H1 (cell line): ENCODE results near the gene CACNG5. TPM values are rescaled to one million over a fixed set of nuclear protein-coding genes. Genes with fewer than 3 reads are reported as not detected.

Experiments used
- BCL11A ChIP-seq, 2 experiments: IDR thresholded peaks; one replicate each; pipeline ENCODE4 v1.6.1; 2011; ENCODE audit warnings: low read depth in 2 of 2, low read length in 2 of 2, mild to moderate bottlenecking in 2 of 2
- CBX5 ChIP-seq: fragments of 300-800, 300-1000 bp; sonication (generic); IDR thresholded peaks from 2 replicates; pipeline ENCODE4 v1.7.1; 2016; ENCODE audit warnings: antibody characterized with exemption, low read length, low read depth
- CHD2 ChIP-seq: IDR thresholded peaks from 2 replicates; pipeline ENCODE4 v1.6.1; 2012; ENCODE audit warnings: low read length, improper control_type of control experiment
- EGR1 ChIP-seq: IDR thresholded peaks from 2 replicates; pipeline ENCODE4 v1.6.1; 2011; ENCODE audit warnings: low read depth, low read length, borderline replicate concordance
- EZH2 ChIP-seq: fragments of 200-600 bp; sonication (generic); IDR thresholded peaks from 2 replicates; pipeline ENCODE4 v1.7.1; 2012; ENCODE audit warnings: low read depth, mild to moderate bottlenecking, moderate library complexity, low read length, inconsistent platforms; ENCODE audit not compliant: severe bottlenecking
- RNF2 ChIP-seq: fragments of 200-900, 300-1000 bp; sonication (generic); IDR thresholded peaks from 2 replicates; pipeline ENCODE4 v1.7.1; 2016; ENCODE audit warnings: borderline replicate concordance, low read depth, mild to moderate bottlenecking, antibody characterized with exemption, low read length; ENCODE audit not compliant: poor library complexity, severe bottlenecking; ENCODE audit errors: missing control alignments
- polyA plus RNA-seq, 7 experiments: library from polyadenylated mRNA; depleted of rRNA in 3 of 7; stranded (reverse) in 5 of 7; unstranded in 2 of 7; fragments of >200 nt in 5 of 7; fragments of 200-250 nt in 2 of 7; gene quantifications; 1 replicate in 5 of 7; 2 replicates in 1 of 7; 4 replicates in 1 of 7; pipeline versions ENCODE4 v1.2.1 to v1.2.3, GENCODE V29; 2011 to 2013; ENCODE audit warnings: missing spikeins in 2 of 7, mixed read lengths in 2 of 7
- total RNA-seq: library from RNA; stranded (reverse); fragmentation: NEBNext Ultra II Directional; extraction: Animal tissue kit (Norgen Biotek cat#: 25700); gene quantifications from 2 replicates; pipeline ENCODE4 v1.2.1, GENCODE V29; 2021
- TF ChIP-seq, protein P1 (sequence below): fragments of 300-600 bp; sonication (generic); IDR thresholded peaks from 2 replicates; pipeline ENCODE4 v1.7.1; 2012; ENCODE audit warnings: low read length, moderate library complexity, mild to moderate bottlenecking, inconsistent platforms; ENCODE audit not compliant: insufficient replicate concordance
- TF ChIP-seq, protein P2 (sequence below): IDR thresholded peaks from 2 replicates; pipeline ENCODE4 v1.6.1; 2012; ENCODE audit warnings: inconsistent platforms
- TF ChIP-seq, protein P3 (sequence below): IDR thresholded peaks from 2 replicates; pipeline ENCODE4 v1.6.1; 2012; ENCODE audit warnings: low read length, inconsistent platforms

CACNG5 gene
- total and polyA plus RNA-seq, 2 of the 8 experiments (the other 6 are each of a cell fraction or from before 2014, with no cell fraction given) = 2.2 to 3.1 TPM

DNA sequence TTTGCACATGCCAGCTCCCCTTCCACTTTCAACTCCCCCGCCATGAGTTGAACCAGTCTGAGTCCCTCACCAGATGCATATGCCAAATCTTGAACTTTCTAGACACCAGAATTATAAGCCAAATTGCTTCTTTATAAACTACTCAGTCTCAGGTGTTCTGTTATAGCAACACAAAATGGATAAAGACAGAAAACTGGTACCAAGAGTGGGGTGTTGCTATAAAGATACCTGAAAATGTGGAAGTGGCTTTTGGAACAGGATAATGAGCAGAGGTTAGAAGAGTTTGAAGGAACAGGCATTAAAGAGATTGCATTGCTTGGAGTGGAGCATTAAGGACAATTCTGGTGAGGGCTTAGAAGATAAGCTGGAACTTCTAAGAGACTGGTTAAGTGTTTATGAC lies 17.2 kb upstream of the CACNG5 start (continued):
- TF ChIP-seq, protein P1, sequence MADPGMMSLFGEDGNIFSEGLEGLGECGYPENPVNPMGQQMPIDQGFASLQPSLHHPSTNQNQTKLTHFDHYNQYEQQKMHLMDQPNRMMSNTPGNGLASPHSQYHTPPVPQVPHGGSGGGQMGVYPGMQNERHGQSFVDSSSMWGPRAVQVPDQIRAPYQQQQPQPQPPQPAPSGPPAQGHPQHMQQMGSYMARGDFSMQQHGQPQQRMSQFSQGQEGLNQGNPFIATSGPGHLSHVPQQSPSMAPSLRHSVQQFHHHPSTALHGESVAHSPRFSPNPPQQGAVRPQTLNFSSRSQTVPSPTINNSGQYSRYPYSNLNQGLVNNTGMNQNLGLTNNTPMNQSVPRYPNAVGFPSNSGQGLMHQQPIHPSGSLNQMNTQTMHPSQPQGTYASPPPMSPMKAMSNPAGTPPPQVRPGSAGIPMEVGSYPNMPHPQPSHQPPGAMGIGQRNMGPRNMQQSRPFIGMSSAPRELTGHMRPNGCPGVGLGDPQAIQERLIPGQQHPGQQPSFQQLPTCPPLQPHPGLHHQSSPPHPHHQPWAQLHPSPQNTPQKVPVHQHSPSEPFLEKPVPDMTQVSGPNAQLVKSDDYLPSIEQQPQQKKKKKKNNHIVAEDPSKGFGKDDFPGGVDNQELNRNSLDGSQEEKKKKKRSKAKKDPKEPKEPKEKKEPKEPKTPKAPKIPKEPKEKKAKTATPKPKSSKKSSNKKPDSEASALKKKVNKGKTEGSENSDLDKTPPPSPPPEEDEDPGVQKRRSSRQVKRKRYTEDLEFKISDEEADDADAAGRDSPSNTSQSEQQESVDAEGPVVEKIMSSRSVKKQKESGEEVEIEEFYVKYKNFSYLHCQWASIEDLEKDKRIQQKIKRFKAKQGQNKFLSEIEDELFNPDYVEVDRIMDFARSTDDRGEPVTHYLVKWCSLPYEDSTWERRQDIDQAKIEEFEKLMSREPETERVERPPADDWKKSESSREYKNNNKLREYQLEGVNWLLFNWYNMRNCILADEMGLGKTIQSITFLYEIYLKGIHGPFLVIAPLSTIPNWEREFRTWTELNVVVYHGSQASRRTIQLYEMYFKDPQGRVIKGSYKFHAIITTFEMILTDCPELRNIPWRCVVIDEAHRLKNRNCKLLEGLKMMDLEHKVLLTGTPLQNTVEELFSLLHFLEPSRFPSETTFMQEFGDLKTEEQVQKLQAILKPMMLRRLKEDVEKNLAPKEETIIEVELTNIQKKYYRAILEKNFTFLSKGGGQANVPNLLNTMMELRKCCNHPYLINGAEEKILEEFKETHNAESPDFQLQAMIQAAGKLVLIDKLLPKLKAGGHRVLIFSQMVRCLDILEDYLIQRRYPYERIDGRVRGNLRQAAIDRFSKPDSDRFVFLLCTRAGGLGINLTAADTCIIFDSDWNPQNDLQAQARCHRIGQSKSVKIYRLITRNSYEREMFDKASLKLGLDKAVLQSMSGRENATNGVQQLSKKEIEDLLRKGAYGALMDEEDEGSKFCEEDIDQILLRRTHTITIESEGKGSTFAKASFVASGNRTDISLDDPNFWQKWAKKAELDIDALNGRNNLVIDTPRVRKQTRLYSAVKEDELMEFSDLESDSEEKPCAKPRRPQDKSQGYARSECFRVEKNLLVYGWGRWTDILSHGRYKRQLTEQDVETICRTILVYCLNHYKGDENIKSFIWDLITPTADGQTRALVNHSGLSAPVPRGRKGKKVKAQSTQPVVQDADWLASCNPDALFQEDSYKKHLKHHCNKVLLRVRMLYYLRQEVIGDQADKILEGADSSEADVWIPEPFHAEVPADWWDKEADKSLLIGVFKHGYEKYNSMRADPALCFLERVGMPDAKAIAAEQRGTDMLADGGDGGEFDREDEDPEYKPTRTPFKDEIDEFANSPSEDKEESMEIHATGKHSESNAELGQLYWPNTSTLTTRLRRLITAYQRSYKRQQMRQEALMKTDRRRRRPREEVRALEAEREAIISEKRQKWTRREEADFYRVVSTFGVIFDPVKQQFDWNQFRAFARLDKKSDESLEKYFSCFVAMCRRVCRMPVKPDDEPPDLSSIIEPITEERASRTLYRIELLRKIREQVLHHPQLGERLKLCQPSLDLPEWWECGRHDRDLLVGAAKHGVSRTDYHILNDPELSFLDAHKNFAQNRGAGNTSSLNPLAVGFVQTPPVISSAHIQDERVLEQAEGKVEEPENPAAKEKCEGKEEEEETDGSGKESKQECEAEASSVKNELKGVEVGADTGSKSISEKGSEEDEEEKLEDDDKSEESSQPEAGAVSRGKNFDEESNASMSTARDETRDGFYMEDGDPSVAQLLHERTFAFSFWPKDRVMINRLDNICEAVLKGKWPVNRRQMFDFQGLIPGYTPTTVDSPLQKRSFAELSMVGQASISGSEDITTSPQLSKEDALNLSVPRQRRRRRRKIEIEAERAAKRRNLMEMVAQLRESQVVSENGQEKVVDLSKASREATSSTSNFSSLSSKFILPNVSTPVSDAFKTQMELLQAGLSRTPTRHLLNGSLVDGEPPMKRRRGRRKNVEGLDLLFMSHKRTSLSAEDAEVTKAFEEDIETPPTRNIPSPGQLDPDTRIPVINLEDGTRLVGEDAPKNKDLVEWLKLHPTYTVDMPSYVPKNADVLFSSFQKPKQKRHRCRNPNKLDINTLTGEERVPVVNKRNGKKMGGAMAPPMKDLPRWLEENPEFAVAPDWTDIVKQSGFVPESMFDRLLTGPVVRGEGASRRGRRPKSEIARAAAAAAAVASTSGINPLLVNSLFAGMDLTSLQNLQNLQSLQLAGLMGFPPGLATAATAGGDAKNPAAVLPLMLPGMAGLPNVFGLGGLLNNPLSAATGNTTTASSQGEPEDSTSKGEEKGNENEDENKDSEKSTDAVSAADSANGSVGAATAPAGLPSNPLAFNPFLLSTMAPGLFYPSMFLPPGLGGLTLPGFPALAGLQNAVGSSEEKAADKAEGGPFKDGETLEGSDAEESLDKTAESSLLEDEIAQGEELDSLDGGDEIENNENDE = no peak
- no peak for TF ChIP-seq BCL11A (IDR thresholded peaks at IDR 0.05; ENCODE audit: low read depth in 2 of 2, low read length in 2 of 2)
- TF ChIP-seq RNF2 = no peak
- TF ChIP-seq, protein P2, sequence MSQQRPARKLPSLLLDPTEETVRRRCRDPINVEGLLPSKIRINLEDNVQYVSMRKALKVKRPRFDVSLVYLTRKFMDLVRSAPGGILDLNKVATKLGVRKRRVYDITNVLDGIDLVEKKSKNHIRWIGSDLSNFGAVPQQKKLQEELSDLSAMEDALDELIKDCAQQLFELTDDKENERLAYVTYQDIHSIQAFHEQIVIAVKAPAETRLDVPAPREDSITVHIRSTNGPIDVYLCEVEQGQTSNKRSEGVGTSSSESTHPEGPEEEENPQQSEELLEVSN = no peak
- TF ChIP-seq CBX5 = no peak
- TF ChIP-seq CHD2 = no peak
- TF ChIP-seq EGR1 = no peak
- TF ChIP-seq, protein P3, sequence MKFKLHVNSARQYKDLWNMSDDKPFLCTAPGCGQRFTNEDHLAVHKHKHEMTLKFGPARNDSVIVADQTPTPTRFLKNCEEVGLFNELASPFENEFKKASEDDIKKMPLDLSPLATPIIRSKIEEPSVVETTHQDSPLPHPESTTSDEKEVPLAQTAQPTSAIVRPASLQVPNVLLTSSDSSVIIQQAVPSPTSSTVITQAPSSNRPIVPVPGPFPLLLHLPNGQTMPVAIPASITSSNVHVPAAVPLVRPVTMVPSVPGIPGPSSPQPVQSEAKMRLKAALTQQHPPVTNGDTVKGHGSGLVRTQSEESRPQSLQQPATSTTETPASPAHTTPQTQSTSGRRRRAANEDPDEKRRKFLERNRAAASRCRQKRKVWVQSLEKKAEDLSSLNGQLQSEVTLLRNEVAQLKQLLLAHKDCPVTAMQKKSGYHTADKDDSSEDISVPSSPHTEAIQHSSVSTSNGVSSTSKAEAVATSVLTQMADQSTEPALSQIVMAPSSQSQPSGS = no peak
- no peak for TF ChIP-seq EZH2
